HG02678 (cell line): Measurements from ENCODE around the gene PTTG1IP.
A peak's percentile ranks its signal among the peaks of the same experiment; 100 is the strongest.

Experiments used
- ATAC-seq: cut with Tn5 transposase; IDR thresholded peaks from one replicate; pipeline ENCODE4 v1.9.1; 2021; ENCODE audit warnings: mild to moderate bottlenecking, moderate library complexity; ENCODE audit not compliant: unreplicated experiment

The PTTG1IP gene

DNA sequence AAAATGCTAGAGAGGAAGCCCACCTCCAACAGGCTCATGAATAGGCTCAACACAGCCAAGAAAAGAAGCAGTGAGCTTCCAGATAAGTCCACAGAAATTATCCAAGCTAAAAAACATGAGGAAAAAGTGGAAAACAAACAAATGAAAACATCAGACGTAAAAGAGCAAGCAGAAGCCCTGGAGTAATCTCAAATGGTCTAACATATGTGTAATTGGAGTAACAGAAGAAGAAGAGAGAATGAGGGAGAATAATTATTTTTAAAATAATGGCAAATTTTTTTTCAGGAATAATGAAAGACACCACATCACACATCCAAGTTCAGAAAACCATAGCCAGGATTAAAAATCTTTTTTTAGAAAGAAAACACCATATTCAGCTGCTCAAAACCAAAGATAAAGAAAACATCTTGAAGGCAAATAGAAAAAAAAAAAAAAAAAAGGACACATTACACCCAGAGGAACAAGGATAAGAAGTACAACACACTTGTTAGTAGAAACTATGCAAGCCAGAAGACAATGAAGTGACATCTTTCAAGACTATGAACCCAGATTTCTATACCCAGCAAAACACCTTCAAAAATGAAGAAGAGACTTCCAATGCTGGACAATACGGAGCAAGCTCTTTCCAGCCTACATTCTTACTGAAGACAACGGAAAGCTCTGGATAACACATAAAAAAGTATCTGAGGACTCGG is 45.0 kb downstream of the PTTG1IP start:
- ATAC-seq = no peak

DNA sequence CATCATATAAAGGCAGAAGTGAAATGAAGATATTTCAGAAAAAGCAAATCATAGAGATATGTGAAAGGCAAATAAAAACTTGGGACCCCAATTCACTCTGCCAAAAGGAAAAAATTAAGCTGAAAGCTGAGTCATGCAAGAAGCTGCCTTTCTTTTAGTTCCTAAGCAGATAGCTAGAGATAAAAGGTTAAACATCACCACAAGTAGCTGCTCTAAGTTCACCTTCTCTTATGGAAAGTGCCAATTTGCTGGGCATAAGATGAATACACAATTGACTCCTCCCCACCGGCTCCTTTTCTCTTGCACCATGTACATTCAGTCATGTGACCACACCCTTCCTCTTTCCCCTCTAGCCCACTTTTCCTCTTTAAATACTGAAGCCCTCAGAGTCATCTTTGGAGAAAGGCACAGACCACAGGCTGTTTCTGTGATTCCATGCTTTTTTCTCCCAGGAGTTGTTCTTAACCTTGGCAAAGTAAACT is 50.3 kb downstream of the PTTG1IP start:
- no peak for ATAC-seq

DNA sequence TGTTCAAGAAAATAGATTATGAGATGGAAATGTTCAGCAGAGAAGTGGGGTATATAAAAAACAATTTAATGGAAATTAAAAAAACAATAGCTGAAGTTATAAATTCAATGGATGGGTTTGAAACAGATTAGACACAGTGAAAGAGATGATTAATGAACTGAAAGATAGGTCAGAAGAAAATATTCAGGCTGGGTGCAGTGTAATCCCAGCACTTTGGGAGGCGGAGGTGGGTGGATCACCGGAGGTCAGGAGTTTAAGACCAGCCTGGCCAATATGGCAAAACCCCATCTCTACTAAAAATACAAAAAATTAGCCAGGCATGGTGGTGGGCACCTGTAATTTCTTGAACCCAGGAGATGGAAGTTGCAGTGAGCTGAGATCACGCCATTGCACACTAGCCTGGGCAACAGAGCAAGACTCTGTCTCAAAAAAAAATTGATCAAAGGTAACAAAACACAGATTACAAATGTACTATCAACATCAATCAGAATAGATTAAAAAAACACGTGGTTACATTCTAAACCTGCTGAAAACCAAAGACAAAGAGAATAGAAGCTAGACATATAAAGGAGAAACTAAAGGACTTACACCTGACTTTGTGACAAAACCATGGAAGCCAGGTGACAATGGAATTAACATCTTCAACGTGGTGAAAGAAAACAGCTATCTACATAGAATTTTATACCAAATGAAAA is 50.9 kb downstream of the PTTG1IP start:
- no peak for ATAC-seq

DNA sequence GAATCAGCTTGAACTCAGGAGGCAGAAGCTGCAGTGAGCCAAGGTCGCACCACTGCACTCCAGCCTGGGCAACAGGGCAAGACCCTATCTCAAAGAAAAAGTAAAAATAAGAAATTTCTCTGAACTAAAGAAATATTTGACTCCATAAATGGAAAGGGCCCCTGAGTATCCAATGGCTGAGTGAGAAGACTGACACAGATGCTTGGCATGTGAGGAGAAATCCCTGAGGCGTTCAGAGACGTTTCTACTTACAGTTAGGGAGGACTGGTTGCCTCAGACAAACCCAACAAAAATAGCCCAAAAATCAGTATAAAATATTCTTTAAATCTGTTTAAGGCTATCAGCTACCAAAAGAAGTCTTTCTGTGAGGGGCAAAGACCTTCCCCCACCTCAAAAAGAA is 52.6 kb downstream of the PTTG1IP start:
- no peak for ATAC-seq

DNA sequence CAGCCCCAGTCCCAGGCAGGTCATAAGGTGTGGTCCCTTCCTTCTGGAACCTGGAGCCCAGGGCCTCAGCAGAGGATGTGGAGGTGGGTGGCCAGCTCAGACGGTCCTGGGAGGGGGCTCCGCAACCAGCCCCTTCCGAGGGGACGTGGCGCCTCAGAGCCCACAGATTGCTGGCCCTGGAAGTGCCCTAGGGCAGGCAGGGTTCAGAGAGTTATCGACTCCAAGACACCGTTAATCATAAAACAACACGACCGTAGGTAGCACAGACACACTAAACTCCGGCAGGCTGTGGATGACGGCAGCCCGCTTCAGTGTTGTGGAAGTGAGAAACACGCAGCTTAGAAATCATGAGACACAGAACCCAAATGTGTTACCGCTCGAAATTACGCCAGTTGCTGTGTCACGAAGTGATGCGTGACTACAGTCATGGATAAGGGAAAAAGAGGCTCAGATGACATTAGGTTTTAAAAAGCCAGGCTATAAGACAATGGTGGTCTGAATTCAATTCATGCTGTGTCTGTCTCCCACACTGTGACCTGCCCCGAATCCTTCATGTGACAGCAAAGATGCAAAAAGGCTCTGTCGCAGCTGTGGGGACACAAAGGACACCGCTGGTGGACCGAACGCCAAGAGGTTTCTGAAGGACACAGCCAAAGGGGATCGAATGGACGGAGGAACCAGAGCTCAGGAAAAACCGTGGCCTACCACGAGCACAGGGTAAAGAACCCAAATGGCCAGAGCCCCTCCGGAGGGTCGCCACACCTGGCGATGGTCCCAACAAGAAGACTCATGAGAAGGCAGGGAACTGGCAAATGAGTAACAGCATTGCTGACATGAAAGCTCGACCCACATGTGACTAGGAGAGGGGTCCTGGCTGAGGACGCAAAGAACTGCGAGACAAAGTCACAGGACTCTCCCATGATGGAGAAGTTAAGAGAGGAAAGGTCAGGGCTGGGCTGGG is 53.9 kb downstream of the PTTG1IP start:
- ATAC-seq = no peak

DNA sequence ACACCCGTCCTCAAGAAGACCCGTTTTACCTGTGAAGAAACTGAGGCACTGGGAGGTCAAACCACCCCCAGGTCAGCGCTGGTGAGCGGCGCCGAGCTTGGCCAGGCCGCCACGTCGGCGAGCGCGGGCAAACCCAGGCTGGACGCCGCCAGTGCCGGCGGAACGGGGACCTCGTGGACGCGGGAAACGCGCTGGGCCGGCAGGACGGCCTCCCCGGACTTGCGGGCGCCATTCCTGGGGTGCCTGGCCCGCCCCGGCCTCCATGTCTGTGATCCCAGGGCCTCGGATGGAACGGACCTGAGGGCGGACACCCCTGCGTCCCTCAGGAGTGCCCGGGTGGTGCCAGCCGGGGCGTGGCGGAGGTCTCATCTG is 54.9 kb downstream of the PTTG1IP start:
- ATAC-seq = no peak

DNA sequence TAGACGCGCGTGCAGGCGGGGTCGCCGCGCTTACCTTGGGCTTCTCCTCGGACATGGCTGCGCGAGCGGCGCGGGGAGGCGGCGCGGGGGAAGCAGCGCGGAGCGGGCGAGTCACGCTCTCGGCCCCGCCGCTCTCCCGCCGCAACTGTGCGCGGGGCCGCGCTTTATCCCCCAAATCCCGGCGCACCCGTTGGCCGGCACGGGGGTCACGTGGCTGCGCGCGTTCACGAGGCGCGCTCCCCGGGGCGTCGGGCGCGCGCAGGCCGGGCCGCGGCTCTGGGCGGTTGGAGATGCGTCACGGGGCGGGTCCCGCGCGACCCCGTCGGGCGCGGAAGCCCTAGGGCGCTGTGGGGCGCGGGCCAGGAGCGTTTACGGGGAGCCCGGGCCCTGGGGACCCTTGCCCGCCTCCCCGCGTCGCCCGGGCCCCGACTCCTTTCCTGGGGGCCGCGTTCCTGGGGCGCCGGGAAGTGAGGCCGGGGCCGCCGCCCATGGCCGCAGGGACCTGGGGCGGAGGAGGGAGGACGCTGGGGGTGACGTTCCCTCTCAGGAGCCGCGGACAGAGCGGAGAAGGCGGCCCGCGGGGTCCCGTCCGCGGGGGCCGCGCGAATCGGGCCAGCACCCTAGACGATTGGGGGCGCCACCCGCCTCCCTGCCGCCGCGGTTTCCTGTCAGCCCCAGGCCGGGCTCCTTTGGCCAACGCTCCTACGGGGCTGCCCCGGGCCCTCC is 55.4 kb downstream of the PTTG1IP start, which contains the start of gene SUMO3:
Gene SUMO3, minus strand, starts transcription at position 149 of the 726 bp plus-strand sequence. Its CDS starts 94 bp downstream, at position 55.
- ATAC-seq = peak; percentile 72

DNA sequence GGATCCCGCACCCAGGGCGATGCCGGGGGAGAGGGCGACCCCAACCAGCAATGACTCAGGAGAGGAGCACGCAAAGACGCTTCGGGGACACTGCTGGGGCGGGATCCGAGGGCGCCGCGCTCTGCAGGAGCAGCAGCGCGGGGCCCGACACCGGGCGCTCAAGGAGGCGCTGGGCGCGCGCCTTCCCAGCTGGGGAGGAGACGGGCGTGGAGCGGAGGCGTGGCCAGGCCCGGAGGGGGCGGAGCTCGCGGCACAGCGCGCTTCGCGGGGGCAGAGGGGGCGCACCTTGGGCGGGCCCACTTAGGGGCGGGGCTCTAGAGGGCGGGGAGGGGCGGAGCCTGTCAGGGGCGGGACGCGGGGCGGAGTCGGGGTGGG is 56.0 kb downstream of the PTTG1IP start:
- peak; percentile 82 for ATAC-seq

DNA sequence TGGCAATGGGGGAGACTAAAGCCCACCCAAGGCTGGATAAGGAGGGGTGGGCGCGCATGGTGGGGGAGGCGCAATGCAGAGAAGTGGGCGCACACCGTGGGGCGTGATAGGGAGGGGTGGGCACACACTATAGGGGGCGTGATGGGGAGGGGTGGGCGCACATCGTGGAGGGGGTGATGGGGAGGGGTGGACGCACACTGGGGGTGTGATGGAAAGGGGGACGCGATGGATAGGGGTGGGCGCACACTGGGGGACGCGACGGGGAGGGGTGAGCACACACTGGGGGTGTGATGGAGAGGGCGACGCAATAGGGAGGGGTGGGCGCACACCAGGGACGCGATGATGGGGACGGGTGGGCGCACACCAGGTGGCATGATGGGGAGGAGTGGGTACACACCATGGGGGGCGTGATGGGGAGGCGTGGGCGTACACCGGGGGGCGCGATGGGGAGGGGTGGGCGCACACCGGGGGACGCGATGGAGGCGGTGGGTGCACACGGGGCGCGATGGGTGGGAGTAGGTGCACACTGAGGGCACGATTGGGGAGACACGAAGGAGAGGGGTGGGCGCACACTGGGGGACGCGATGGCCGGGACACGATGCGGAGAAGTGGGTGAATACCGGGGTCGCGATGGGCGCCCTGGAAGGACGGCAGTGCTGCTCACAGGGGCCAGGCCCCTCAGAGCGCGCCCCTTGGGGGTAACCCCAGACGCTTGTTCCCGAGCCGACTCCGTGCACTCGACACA is 56.6 kb downstream of the PTTG1IP start:
- no peak for ATAC-seq

DNA sequence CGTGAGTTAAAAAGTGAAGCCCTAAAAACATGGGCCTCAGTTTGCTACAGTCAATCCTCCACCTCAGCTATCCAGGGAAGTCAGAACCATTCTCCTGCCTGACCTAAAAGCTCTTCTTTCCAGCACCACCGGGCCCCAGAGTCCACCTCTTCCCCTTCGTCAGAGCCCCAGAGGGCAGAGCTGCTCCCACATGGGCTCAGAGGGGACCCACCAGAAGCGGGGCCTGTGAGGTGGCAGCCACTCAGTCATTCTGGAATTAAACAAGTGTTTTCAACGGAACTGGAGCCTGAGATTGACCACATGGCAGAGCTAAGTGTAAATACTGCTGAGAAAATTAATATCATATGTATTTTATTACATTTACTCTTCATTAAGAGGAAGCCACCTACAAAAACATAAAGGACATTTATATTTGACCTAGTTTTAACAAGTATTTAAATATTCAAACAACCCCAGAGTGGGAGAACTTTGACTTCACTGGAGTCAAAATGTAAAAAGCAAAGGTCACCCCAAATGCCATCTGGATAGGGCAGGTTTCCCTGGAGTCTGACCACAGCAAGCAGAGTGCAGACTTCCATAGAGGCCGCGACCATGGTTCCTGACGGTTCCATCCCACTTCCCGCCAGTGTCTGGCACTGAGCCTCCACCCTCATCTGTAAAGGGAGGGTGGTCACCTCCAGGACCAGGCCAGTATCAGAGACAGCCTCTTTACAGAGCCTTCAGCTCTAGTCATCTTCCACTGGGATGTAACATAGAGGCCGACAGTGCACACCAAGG is 57.5 kb downstream of the PTTG1IP start:
- no peak for ATAC-seq

DNA sequence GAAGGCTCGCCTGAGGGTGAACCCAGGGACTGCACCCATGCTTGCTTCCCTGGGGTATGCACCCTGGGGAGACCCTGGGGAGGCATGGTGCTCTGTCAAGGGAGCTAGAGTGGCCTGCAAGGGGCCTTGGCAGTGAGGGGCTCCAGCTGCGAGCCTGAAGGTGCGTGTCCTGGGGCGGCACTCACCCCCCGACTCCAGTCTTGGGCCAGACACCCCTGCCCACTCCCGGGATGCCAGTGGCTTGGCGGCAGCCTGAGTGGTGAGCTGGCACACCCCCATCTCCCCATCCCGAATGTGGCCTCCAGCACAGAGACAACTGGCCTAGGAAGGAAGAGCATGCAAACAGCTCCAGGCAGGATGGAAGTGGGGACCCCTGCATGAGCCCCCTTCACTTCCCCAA is 58.3 kb downstream of the PTTG1IP start:
- ATAC-seq = no peak

DNA sequence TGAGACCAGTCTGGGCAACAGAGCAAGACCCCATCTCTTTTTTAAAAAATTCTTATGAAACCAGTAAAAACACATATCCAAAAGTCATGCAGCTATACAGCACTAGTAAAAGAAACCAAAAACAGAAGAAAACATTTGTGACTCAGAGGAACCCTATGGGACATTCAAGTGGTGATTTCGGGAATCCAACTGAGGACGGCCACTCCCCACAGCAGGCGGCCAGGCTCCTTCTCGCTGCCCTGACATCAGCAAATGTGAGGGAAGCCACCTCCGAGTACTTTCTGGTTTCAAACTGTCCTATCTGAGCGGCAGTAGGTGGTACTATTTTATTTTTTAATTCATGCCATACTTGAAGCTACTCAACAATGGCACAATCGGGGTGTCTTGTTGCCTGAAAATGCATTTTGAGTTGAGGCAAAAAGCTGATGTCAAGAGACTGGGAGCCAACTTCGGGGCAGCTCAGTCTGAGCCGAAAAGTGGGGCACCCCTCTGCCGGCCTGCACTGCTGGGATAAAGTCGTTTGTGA is 58.9 kb downstream of the PTTG1IP start:
- no peak for ATAC-seq

DNA sequence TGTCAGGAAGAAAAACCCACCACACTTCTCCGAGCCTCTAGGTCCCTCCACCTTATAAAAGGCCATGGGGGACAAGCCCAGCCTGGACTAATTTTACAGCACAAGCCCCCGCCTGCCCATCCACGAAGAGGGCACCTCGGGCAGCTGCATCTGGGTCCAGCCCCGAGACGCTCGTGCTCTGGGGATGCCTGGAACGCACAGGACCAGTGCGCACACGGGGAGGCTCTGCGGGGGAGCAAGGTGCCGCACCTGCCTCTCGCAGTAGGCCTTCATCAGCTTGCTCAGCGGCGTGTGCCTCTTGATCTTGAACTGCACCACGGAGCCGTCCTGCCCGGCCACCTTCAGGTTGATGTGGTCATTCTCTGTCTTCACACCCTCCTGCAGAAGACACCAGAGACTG is 59.8 kb downstream of the PTTG1IP start:
- no peak for ATAC-seq

DNA sequence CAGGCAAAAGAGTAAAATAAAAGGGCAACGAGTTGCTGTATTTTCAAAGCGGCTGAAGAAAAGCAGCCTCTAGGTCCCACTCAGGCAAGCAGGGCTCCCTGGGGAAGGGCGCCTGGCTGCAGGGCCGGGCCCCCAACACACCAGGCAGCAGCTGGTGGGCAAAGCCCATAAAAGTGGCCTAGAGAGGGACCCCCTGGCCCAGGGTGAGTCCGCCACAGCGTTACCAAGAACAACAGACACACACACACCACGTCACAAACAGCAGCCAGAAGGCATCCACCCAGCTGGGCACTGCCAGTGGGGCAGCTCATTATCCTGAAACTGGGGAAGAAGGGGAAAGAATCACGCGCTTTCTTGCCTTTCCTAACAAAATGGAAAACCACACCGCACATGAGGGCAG is 60.3 kb downstream of the PTTG1IP start:
- no peak for ATAC-seq

DNA sequence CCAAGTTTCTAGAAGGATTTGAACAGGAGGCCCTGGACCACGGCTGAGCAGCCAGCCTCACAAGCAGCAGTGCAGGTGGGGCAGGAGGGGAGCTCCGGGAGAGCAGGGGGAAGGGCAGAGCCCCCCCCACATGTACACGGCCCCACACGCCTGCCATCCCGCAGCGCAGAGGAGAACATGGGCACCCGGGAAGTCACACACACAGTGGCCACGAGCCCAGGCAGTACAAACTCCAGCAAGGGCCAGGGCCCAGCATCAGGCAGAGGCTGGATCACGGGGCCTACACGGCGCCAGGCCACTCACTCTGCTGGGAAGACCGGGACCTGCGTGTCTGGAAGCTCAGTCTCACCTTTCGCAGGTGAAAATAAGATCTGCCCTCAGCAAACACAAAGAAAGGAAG is 60.9 kb downstream of the PTTG1IP start:
- no peak for ATAC-seq

DNA sequence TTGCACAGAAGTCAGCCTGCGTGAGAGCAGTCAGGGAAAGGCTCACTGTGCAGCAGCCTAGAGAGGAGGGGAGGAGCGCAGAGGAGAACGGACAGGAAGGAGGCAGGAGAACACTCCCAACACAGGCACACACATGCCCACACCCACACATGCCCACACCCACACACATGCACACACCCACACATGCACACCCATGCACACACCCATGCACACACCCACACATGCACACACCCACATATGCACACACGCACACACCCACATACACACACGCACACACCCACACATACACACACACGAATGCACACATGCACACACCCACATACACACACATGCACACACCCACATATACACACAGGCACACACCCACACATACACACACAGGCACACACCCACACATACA is 62.7 kb downstream of the PTTG1IP start:
- ATAC-seq = no peak

DNA sequence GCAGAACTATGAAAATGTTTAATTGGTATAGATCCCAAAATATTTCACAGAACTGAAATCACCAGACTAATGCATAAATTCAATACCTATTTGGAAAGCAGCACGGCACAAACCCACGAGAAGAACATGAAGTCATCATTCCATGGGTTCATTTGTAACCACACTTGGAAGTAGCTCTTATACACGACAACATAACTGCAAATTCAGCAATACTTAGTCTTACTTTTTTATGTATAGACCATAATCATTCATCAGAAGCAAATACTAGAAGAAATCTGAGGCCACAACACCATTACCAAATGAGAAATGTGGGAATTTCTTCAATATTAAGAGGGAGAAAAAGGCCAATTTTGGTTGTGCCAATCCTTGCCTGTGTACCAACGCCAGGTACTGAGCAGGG is 67.6 kb downstream of the PTTG1IP start:
- no peak for ATAC-seq

DNA sequence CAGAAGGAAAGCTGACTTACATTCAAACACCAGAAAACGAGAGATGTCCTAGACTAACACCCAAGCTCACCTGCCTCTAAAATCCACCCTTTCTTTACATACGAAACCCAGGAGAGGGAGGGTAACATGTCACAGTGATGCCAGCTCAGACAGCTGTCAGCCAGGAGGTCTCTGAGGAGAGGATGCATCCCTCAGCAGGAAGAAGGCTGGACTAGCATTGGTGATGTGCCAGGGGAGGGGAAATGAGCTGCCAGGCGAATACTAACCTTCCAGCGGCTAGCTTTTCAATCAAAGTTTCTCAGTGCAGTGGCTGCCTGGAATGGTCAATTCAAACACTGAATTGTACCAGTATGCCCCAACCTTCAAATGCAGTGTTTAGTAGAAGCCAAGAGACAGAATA is 68.3 kb downstream of the PTTG1IP start:
- no peak for ATAC-seq

DNA sequence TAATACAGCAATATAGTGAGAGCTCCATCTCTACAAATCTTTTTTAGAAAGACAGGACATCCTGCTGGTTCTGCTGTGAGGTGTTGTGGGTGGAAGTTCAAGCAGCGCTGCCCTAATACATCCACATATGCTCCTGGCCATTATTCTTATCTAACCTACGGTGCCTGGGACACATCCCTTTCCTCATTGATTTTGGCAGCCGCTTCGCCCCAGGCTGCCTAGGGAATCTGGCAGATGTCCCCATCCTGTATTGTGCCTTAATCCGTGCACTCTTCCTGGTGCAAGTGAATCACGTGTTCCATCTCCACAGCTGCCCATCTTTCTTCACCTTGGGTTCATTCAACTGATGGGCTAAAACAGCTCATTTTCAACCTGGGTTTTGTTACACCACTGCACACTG is 68.7 kb downstream of the PTTG1IP start:
- no peak for ATAC-seq
